GM19372 (cell line): ENCODE measurements around the gene DLK2.
"Not testable (repeated sequence)": the region's sequence is repeated elsewhere in the genome, so short reads cannot be mapped to it uniquely, and the experiment has no call there.

Experiments used
- ATAC-seq: cut with Tn5 transposase; IDR thresholded peaks from one replicate; pipeline ENCODE4 v1.9.1; 2021; ENCODE audit warnings: mild to moderate bottlenecking, low read depth, moderate library complexity; ENCODE audit not compliant: unreplicated experiment

The DLK2 gene

DNA sequence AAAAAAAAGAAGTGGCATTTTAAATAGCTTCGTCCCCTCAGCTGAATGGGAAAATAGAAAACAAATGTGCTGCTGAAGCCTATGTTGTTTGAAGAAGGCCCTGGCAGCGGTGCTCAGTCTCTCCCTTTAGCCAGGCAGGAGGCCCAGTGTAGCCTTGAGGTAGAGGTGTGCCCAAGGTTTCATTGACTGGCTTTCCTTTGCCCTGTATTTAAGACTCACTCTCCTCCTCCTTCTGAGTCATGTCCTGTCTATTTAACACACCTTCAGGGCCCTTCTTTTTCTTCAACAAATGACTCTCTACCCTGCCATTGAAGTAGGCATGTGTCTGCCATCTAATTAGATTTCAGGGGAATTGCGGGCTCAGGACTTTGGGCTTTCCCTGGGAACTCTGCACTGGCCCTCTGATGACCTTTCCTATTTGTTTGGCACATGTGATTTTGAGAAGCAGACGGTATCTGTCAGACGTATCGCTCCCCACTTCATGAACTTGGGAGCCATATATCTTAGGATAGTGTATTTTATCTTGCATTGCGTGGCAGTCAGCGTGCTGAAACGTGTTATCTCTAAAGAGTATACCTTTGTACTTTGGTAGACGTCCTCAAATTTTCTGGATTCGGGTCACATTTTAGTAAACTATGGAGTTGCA is 26.4 kb upstream of the DLK2 start:
- no peak for ATAC-seq

- no peak for ATAC-seq
These were observed 25.7 kb upstream of the DLK2 start for GRCh38 chr6:43481075-43481474.

DNA sequence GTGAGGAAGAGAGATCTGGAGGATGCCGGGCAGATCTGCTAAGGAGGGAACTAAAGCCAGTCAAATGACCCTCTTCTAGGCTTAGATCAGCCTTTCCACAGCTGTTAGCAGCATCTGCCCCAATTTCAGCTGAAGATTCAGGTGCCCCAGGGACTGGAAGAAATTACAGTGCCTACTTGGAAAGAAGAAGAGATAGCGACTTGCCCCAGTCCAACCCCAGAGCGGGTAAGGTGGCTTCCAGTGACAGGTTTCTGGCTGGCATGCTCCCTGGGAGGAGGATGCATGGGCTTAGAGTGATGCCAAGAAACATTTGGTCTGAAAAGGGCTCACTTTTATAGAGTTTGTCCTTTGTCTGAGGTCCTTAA is 22.6 kb upstream of the DLK2 start:
- ATAC-seq: no peak

GRCh38 chr6:43477235-43478007 is 22.1 kb upstream of the DLK2 start, which contains the start of gene TJAP1:
TJAP1 (plus strand) TSS chr6:43477570; CDS start chr6:43499002, 21,432 bp downstream.
- ATAC-seq: peak; percentile 92

GRCh38 chr6:43476746-43477145 is 21.4 kb upstream of the DLK2 start:
- ATAC-seq: no peak

DNA sequence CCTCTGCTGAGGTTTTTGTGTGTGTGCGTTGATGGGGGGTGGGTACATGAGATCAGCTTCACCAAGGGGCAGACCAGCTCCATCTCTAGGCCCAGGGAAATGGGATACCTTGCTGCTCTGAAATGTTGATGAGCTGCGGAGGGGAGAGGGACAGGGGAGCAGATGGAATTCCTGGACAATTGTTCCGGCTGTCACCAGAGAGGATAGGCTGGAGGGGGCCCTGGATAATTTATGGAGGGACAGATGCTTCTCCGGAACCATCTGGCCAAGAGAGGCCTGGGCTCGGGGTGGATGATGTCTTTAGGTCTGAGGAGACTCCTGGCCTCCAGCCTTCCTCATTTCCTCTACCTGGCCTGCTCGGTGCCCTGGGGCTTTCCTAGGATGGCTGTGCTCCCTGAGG is 20.2 kb upstream of the DLK2 start:
- no peak for ATAC-seq

DNA sequence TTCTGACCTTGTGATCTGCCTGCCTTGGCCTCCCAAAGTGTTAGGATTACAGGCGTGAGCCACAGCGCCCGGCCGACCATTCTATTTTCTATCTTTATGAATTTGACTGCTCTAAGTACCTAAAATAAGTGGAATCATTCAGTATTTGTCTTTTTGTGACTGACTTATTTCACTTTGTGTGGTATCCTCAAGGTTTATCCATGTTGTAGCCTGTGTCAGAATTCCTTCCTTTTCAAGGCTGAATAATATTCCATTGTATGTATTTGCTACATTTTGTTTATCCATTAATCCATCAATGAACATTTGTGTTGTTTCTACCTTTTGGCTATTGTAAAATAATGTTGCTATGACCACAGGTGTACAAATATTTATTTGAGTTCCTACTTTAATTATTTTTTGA is 17.2 kb upstream of the DLK2 start:
- no peak for ATAC-seq

GRCh38 chr6:43471399-43471798 is 16.1 kb upstream of the DLK2 start:
- ATAC-seq: no peak

GRCh38 chr6:43469947-43470346 is 14.6 kb upstream of the DLK2 start:
- no peak for ATAC-seq

GRCh38 chr6:43468748-43469681 is 13.7 kb upstream of the DLK2 start:
- no peak for ATAC-seq

GRCh38 chr6:43468240-43468639 is 12.9 kb upstream of the DLK2 start:
- ATAC-seq: no peak

- ATAC-seq: no peak
These were observed 12.4 kb upstream of the DLK2 start for GRCh38 chr6:43467752-43468151.

DNA sequence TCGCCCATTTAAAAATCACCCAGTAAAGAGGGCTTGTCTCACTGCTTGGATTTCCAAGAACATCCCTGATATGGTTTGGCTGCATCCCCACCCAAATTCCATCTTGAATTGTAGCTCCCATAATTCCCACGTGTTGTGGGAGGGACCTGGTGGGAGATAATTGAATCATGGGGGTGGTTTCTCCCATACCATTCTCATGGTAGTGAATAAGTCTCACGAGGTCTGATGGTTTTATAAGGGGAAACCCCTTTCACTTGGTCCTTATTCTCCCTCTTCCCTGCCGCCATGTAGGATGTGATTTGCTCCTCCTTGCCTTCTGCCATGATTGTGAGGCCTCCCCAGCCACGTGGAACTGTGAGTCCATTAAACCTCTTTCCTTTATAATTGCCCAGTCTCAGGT is 11.9 kb upstream of the DLK2 start:
- not testable (repeated sequence) for ATAC-seq

DNA sequence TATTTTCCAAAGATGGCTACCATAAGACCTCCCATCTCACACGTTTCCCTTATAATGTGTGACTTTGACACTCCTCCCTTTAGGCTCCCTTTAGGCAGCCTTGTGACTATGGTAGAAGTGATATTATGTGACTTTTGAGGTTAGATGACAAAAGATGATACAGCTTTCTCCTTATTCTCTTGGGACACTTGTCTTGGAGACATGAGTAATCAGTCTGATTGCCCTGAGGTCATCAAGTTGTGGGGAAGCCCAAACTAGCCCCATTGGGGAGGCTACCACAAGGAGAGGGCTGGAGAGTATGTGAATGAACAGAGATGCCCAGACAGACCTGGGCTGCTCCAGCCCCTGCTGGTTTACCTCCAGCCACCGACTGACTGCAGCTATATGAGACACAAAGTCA is 10.6 kb upstream of the DLK2 start:
- ATAC-seq: no peak

- ATAC-seq: no peak
These were observed 9.0 kb upstream of the DLK2 start for GRCh38 chr6:43464337-43464736.

- ATAC-seq: no peak
These were observed 6.6 kb upstream of the DLK2 start for GRCh38 chr6:43461936-43462335.

GRCh38 chr6:43460032-43460431 is 4.7 kb upstream of the DLK2 start:
- no peak for ATAC-seq

- ATAC-seq: no peak
These were observed 4.2 kb upstream of the DLK2 start for GRCh38 chr6:43459535-43459934.

GRCh38 chr6:43458154-43458553 is 2.8 kb upstream of the DLK2 start:
- ATAC-seq: not testable (repeated sequence)

- ATAC-seq: no peak
These were observed 2.3 kb upstream of the DLK2 start for GRCh38 chr6:43457643-43458042.
